ENCODE measurements around the gene SPNS3.

DNA sequence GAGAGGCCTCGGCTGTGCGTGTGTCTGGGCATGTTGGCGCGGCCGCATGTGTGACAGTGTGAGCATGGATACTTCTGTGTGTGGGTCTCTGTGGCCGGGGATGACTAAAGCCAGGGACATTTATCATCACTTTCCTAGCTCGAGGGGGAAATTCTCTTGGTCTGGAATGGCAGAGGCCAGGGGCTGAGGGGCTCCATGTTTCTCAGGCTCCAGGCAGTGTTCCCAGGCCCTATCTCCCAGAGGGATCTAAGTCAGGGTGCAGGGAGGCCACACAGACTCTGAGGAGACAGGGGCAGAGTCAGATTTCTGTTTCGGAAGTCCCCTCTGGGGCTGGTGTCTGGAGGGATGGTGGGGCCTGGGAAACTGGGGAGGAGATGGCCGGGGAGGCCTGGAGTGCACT lies 41.3 kb downstream of the SPNS3 start:
- TF ChIP-seq PHF8 (IDR thresholded peaks at IDR 0.05; ENCODE audit: borderline replicate concordance, low read depth) (no peak), POLR2A (IDR thresholded peaks at IDR 0.05; ENCODE audit: low read length) (no peak), ZFP36 (IDR thresholded peaks at IDR 0.05; ENCODE audit: borderline replicate concordance, partially characterized antibody) (no peak), POLR2AphosphoS2 (conservative IDR thresholded peaks at IDR 0.05; ENCODE audit: low read length) (no peak), JUN (IDR thresholded peaks at IDR 0.05) (no peak), CEBPB (IDR thresholded peaks at IDR 0.05) (no peak), JUNB (IDR thresholded peaks at IDR 0.05) (no peak)
- TF ChIP-seq, protein P1, sequence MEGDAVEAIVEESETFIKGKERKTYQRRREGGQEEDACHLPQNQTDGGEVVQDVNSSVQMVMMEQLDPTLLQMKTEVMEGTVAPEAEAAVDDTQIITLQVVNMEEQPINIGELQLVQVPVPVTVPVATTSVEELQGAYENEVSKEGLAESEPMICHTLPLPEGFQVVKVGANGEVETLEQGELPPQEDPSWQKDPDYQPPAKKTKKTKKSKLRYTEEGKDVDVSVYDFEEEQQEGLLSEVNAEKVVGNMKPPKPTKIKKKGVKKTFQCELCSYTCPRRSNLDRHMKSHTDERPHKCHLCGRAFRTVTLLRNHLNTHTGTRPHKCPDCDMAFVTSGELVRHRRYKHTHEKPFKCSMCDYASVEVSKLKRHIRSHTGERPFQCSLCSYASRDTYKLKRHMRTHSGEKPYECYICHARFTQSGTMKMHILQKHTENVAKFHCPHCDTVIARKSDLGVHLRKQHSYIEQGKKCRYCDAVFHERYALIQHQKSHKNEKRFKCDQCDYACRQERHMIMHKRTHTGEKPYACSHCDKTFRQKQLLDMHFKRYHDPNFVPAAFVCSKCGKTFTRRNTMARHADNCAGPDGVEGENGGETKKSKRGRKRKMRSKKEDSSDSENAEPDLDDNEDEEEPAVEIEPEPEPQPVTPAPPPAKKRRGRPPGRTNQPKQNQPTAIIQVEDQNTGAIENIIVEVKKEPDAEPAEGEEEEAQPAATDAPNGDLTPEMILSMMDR (IDR thresholded peaks at IDR 0.05), result no peak
- TF ChIP-seq, protein P2, sequence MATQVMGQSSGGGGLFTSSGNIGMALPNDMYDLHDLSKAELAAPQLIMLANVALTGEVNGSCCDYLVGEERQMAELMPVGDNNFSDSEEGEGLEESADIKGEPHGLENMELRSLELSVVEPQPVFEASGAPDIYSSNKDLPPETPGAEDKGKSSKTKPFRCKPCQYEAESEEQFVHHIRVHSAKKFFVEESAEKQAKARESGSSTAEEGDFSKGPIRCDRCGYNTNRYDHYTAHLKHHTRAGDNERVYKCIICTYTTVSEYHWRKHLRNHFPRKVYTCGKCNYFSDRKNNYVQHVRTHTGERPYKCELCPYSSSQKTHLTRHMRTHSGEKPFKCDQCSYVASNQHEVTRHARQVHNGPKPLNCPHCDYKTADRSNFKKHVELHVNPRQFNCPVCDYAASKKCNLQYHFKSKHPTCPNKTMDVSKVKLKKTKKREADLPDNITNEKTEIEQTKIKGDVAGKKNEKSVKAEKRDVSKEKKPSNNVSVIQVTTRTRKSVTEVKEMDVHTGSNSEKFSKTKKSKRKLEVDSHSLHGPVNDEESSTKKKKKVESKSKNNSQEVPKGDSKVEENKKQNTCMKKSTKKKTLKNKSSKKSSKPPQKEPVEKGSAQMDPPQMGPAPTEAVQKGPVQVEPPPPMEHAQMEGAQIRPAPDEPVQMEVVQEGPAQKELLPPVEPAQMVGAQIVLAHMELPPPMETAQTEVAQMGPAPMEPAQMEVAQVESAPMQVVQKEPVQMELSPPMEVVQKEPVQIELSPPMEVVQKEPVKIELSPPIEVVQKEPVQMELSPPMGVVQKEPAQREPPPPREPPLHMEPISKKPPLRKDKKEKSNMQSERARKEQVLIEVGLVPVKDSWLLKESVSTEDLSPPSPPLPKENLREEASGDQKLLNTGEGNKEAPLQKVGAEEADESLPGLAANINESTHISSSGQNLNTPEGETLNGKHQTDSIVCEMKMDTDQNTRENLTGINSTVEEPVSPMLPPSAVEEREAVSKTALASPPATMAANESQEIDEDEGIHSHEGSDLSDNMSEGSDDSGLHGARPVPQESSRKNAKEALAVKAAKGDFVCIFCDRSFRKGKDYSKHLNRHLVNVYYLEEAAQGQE (IDR thresholded peaks at IDR 0.05), result no peak

Measured in A549 (cell line).